Measurements from ENCODE around the gene F13A1. TPM values are rescaled to one million over a fixed set of nuclear protein-coding genes. Genes with fewer than 3 reads are reported as not detected.

F13A1 gene
- total and polyA plus RNA-seq, 8 donors = 6.9 to 74.7 (median 35.9) TPM

GRCh38 chr6:6293317-6293716, 27.1 kb downstream of the F13A1 start:
- Histone ChIP-seq H3K36me3 (no peaks in the 10 kb centered on the region), H3K27me3 (peaks cover 0 to 5% (median 5%) of the 10 kb centered on the region in 3 donors), H3K4me3 (no peak overlapping the region), H3K9me3 (no peaks in the 10 kb centered on the region), H3K27ac (no peak overlapping the region), H3K4me1 (no peaks in the 10 kb centered on the region)
- 3 to 28% (median 11%) methylated on average over 3 of the region's 3 CpGs for WGBS, 5 donors
- DNase-seq = no peak
- intact Hi-C loops (cut with DNase I; ENCODE audit: low total_unique reads) = no loop called here
- TF ChIP-seq POLR2AphosphoS5 (IDR thresholded peaks at IDR 0.05) (no peak), EP300 (IDR thresholded peaks at IDR 0.05) (no peak), POLR2A (IDR thresholded peaks at IDR 0.05) (no peak)
- TF ChIP-seq, protein P1, sequence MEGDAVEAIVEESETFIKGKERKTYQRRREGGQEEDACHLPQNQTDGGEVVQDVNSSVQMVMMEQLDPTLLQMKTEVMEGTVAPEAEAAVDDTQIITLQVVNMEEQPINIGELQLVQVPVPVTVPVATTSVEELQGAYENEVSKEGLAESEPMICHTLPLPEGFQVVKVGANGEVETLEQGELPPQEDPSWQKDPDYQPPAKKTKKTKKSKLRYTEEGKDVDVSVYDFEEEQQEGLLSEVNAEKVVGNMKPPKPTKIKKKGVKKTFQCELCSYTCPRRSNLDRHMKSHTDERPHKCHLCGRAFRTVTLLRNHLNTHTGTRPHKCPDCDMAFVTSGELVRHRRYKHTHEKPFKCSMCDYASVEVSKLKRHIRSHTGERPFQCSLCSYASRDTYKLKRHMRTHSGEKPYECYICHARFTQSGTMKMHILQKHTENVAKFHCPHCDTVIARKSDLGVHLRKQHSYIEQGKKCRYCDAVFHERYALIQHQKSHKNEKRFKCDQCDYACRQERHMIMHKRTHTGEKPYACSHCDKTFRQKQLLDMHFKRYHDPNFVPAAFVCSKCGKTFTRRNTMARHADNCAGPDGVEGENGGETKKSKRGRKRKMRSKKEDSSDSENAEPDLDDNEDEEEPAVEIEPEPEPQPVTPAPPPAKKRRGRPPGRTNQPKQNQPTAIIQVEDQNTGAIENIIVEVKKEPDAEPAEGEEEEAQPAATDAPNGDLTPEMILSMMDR (IDR thresholded peaks at IDR 0.05) = no peak

- 79 to 89% (median 84%) methylated on average over 3 of the region's 3 CpGs for WGBS, 5 donors
- Histone ChIP-seq H3K9me3 (no peaks in the 10 kb centered on the region), H3K27ac (no peak overlapping the region), H3K4me3 (no peak overlapping the region), H3K27me3 (peaks cover 0 to 5% (median 1%) of the 10 kb centered on the region in 3 donors), H3K4me1 (no peaks in the 10 kb centered on the region), H3K36me3 (no peaks in the 10 kb centered on the region)
- intact Hi-C loops (cut with DNase I; ENCODE audit: low total_unique reads) = no loop called here
- TF ChIP-seq EP300 (IDR thresholded peaks at IDR 0.05) (no peak), POLR2A (IDR thresholded peaks at IDR 0.05) (no peak), POLR2AphosphoS5 (IDR thresholded peaks at IDR 0.05) (no peak)
- TF ChIP-seq, protein P1 (IDR thresholded peaks at IDR 0.05) = no peak
- DNase-seq = no peak
These were observed 33.0 kb downstream of the F13A1 start for GRCh38 chr6:6287415-6287814.

- Histone ChIP-seq H3K27me3 (no peaks in the 10 kb centered on the region), H3K9me3 (no peaks in the 10 kb centered on the region), H3K4me1 (no peaks in the 10 kb centered on the region), H3K27ac (no peak overlapping the region), H3K4me3 (no peak overlapping the region), H3K36me3 (no peaks in the 10 kb centered on the region)
- TF ChIP-seq EP300 (IDR thresholded peaks at IDR 0.05) = no peak
- no peak for TF ChIP-seq POLR2A (IDR thresholded peaks at IDR 0.05)
- TF ChIP-seq, protein P1 (IDR thresholded peaks at IDR 0.05) = no peak
- no peak for TF ChIP-seq POLR2AphosphoS5 (IDR thresholded peaks at IDR 0.05)
- DNase-seq = no peak
- intact Hi-C loops (cut with DNase I; ENCODE audit: low total_unique reads) = no loop called here
- WGBS, 5 donors = 90 to 95% (median 94%) methylated on average over 11 of the region's 11 CpGs
These were observed 34.8 kb downstream of the F13A1 start for GRCh38 chr6:6285679-6286078.

- H3K4me1 ChIP-seq = no peaks in the 10 kb centered on the region
- no peaks in the 10 kb centered on the region for H3K27me3 ChIP-seq
- TF ChIP-seq POLR2A (IDR thresholded peaks at IDR 0.05) (no peak), POLR2AphosphoS5 (IDR thresholded peaks at IDR 0.05) (no peak), EP300 (IDR thresholded peaks at IDR 0.05) (no peak)
- TF ChIP-seq, protein P1 (IDR thresholded peaks at IDR 0.05) = no peak
- WGBS, 5 donors = 73 to 81% (median 76%) methylated on average over 6 of the region's 6 CpGs
- no peaks in the 10 kb centered on the region for H3K9me3 ChIP-seq
- no peak overlapping the region for H3K27ac ChIP-seq
- H3K36me3 ChIP-seq = no peaks in the 10 kb centered on the region
- intact Hi-C loops (cut with DNase I; ENCODE audit: low total_unique reads) = no loop called here
- peak in 1 of 2 donors; percentile 12 for DNase-seq
- H3K4me3 ChIP-seq = no peak overlapping the region
These were observed 36.1 kb downstream of the F13A1 start for GRCh38 chr6:6284221-6284966.

Measured in stomach (tissue), 9 donors.